Head of caudate nucleus (tissue), 42 donors: ENCODE data around the gene BTBD19.
A peak's percentile ranks its signal among the peaks of the same experiment; 100 is the strongest.
"Not testable (repeated sequence)": the region's sequence is repeated elsewhere in the genome, so short reads cannot be mapped to it uniquely, and the experiment has no call there.

ENCODE experiments used
- DNase-seq, 42 donors: peaks; one replicate each; pipeline versions ENCODE4 v3.0.0 to v3.0.0-alpha.2; 2020 to 2021; ENCODE audit warnings: mixed read lengths in 7 of 42
- intact Hi-C: fragments of 100-400 bp; cut with DNase I; formaldehyde crosslinking; loops from one replicate; pipeline ENCODE4 v1.15.0; 2022

Gene BTBD19

GRCh38 chr1:44820328-44821239, 12.3 kb downstream of the BTBD19 start:
- intact Hi-C loops = loop anchor here (2.0 kb wide), 1 partner anchor 20 kb away; the partner anchor contains the start of gene PLK3

DNA sequence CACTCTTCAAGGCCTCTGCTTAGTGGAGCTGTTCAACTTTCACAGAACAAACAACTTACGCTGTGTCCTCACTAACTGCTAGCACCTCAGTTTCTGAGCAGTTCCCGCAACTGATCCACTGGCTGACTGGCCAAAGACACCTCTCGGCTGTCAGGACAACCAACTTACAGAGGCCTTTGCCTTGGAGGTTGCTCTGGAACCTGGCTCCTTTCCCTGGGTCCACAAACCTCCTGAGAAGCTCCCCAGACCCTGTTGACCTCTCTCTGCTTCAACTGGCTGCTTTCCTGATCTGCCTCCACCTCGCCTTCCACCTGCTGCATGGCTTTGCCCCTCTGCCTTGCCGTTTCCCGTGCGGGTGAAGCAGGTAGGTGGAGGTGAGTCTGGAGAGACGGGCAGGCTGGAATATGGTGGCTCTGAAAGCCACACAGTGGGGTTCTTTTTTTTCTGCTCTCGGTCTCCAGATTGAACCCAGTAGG, 13.0 kb downstream of the BTBD19 start:
- DNase-seq = peak in 1 of 42 donors; percentile 24
- intact Hi-C loops = loop anchor here (2.0 kb wide), 1 partner anchor 20 kb away; the partner anchor contains the start of gene PLK3

More at GRCh38 chr1:44820328-44821239, 12.3 kb downstream of the BTBD19 start:
- DNase-seq = peak in 2 of 42 donors; percentile 4 to 28

DNA sequence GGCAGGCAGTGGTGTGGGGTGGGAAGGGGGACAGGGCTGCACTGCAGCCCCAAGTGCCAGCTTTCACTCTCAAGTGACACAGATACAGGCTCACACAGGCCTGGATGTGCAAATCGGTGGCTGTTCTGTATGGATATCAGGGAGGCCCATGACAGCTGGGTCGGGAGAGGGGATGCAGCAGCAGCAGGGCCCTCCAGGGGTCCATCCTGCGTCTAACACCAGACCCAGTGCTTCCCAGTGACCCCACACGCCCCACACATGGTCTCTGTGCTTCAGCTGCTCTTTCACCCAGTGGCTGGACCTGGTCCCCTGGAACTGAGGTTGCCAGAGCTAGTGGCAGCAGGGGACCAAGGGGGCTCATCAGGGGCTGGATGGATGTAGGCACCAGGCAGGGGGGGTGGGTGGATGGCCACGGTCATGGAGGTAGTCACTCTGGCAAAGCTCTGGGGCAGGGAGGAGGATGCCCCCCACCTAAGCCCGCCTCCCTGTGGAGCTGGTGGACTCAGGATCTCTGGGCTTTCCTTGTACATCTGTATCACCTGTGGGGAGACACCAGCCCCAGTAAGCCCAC, 13.9 kb downstream of the BTBD19 start:
- intact Hi-C loops = no loop called here
- peak in 2 of 42 donors; percentile 3 to 28 for DNase-seq

- intact Hi-C loops = no loop called here
- peak in 1 of 42 donors; percentile 26 for DNase-seq
Measured at GRCh38 chr1:44822981-44823451, 14.7 kb downstream of the BTBD19 start.

DNA sequence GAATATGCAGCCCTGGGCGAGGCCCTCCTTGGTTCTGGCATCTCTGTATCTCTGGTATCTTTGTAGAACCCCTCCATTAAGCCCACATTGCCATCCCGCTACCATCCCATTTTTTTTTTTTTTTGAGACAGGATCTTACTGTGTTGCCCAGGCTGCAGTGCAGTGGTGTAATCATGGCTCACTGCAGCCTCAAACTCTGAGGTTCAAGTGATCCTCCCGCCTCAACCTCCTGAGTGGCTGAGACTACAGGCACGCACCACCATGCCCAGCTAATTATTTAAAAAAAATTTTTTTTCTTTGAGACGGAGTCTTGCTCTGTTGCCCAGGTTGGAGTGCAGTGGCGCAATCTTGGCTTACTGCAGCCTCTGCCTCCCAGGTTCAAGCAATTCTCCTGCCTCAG, 16.1 kb downstream of the BTBD19 start:
- intact Hi-C loops = not testable (repeated sequence)

DNA sequence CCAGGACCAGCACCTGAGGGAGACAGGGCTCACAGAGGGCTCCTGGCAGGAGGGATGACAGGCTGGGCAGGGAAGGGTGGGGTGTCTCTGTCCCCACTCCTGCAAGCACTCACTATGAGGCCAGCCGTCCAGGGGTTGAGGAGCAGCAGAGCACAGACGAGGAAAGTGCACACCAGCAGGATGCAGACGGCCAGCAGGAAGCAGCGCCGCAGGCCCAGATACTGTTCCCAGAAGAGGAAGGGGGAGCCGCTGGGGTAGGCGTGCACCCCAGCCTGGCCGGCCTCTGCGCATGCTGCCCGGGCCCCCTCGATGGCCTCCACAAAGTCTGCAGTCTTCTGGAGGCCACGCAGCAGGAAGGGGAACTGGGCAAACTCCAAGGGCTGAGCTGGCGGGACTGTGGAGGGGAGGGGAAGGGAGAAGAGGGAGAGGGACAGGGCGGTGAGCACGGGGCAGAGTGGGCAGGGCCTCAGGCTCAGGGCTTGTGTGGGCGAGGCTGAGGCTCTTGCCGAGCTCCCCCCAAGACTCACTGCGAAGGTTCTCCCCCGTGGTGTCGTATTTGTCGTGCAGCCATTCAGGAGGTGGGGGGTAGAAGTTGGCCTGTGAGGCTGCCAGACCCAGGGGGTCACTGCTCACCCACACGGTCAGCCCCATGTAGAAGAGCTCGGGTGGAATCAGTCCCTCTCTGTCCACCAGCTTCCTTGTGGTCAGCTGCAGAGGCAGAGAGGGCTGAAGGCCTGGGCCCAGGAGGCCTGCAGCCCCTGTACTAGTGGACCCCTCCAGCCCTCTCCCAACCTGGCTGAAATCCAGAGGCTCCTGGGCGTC, 18.3 kb downstream of the BTBD19 start:
- DNase-seq = peak in 24 of 42 donors; percentile 32 to 64 (median 57)
- intact Hi-C loops = no loop called here

More for the DNA sequence above, 16.1 kb downstream of the BTBD19 start:
- peak in 1 of 42 donors; percentile 10 for DNase-seq

GRCh38 chr1:44827197-44828002, 19.1 kb downstream of the BTBD19 start:
- peak in 1 of 42 donors; percentile 20 for DNase-seq
- intact Hi-C loops = no loop called here

DNA sequence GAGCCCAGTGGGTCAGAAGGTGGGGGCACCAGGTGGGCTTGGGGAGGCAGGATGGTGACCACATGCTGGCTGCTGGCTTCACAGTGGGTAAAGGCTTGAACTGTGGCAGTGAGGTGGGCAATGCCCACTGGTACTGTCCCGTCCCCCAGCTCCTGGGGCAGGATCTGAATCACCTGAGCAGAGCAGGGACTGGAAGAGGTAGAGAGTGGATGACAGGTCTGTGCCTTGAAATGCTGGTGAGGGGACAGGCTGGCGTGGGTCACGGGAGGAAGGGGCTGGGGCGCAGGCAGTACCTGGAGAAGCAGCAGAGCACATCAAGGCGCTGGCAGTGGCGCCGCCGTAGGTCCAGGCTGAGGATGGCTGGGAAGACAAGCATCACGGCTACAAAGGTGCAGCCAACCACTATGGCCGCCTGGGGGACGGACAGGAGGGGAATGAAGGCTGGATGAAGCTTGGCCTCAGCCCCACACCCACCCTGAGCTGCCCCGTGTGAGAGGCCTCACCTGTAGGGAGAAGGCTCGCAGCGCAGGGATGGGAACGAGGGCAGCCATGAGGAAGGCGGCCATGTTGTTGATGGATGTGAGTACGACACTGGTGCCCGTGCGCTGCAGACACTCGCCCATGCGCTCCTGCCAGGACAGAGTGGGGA, 19.8 kb downstream of the BTBD19 start:
- intact Hi-C loops = no loop called here
- peak in 1 of 42 donors; percentile 21 for DNase-seq

DNA sequence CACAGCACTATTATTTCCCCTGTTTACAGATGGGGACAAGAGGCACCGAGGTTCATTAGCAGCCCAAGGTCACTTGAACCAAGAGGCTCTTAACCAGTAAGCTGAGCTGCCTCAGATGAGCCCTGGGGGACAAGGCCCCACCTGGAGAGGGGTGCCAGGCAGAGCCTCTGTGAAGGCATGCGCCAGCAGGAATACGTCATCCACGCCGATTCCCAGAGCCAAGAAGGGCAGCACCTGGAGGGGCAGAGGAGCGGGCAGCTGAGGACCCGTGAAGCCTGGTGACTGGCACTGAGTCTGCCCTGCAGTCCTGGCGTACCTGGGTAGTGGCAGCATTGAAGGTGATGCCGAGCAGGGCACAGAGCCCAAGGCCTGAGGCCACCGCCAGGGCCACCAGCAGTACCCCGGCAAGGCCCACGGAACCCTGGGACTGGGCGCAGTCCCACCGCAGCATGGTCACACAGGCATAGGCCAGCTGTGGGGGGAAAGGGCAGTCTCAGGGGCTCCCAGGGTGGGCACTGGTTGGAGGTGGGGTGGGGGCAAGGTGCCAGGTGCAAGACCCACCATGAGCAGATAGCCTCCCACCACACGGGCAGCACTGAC, 20.6 kb downstream of the BTBD19 start:
- intact Hi-C loops = no loop called here
- peak in 1 of 42 donors; percentile 9 for DNase-seq

GRCh38 chr1:44829506-44830384, 21.4 kb downstream of the BTBD19 start:
- DNase-seq = peak in 1 of 42 donors; percentile 26
- intact Hi-C loops = loop anchor here (10.0 kb wide), 2 partner anchors 175 to 475 kb away; no protein-coding TSS in a partner anchor

DNA sequence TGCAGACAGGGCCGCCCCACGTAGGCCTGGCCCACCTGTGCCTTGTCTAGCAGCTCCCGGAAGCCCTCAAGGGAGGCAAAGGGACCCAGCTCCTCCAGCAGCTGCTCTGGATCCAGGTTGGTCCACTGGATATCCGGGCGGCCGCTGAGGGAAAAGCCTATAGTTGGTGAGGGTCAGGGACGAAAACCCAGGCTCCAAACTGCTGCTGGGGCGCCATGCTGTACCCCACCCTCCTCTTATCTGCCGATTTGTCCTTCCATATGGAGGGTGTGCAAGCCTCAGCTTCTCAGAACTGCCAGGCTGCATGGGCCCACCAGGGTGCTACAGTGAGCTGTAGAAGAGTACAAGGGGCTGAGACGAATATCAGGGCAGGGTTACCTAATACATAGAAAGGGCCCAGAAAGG, 22.6 kb downstream of the BTBD19 start:
- no peak for DNase-seq
- intact Hi-C loops = loop anchor here (10.0 kb wide), 2 partner anchors 174 to 474 kb away; no protein-coding TSS in a partner anchor

GRCh38 chr1:44831516-44831915, 23.2 kb downstream of the BTBD19 start:
- intact Hi-C loops = loop anchor here (10.0 kb wide), 2 partner anchors 173 to 473 kb away; no protein-coding TSS in a partner anchor
- no peak for DNase-seq

GRCh38 chr1:44832056-44832705, 23.9 kb downstream of the BTBD19 start:
- intact Hi-C loops = loop anchor here (10.0 kb wide), 2 partner anchors 173 to 473 kb away; no protein-coding TSS in a partner anchor
- DNase-seq = no peak

GRCh38 chr1:44834328-44834727, 26.0 kb downstream of the BTBD19 start:
- intact Hi-C loops = loop anchor here (10.0 kb wide), 2 partner anchors 170 to 470 kb away; no protein-coding TSS in a partner anchor
- DNase-seq = no peak
